HG03280 (cell line): ENCODE results near the gene BRINP2.

Source experiments
- ATAC-seq: cut with Tn5 transposase; IDR thresholded peaks from one replicate; pipeline ENCODE4 v1.9.1; 2021; ENCODE audit warnings: mild to moderate bottlenecking, moderate library complexity; ENCODE audit not compliant: unreplicated experiment

The BRINP2 gene

GRCh38 chr1:177170756-177171535 is at the start of gene BRINP2:
BRINP2 (plus strand) TSS chr1:177170958; CDS start chr1:177229877, 58,919 bp downstream.
- peak; percentile 81 for ATAC-seq

- no peak for ATAC-seq
Observed at GRCh38 chr1:177122461-177123251, 48.1 kb upstream of the BRINP2 start.

GRCh38 chr1:177124577-177125278 is 46.0 kb upstream of the BRINP2 start:
- no peak for ATAC-seq

GRCh38 chr1:177126267-177126666 is 44.5 kb upstream of the BRINP2 start:
- ATAC-seq, result no peak

- no peak for ATAC-seq
Observed at GRCh38 chr1:177128665-177129281, 42.0 kb upstream of the BRINP2 start.

GRCh38 chr1:177130451-177130945 is 40.3 kb upstream of the BRINP2 start:
- ATAC-seq, result no peak

GRCh38 chr1:177131723-177132122 is 39.0 kb upstream of the BRINP2 start:
- ATAC-seq, result no peak

- ATAC-seq, result no peak
Observed at GRCh38 chr1:177132141-177132540, 38.6 kb upstream of the BRINP2 start.

- no peak for ATAC-seq
Observed at GRCh38 chr1:177133977-177134538, 36.7 kb upstream of the BRINP2 start.

GRCh38 chr1:177135250-177135649 is 35.5 kb upstream of the BRINP2 start:
- no peak for ATAC-seq

GRCh38 chr1:177137814-177138213 is 32.9 kb upstream of the BRINP2 start:
- no peak for ATAC-seq

GRCh38 chr1:177138347-177138746 is 32.4 kb upstream of the BRINP2 start:
- ATAC-seq, result no peak

- ATAC-seq, result no peak
Observed at GRCh38 chr1:177142010-177142409, 28.7 kb upstream of the BRINP2 start.

GRCh38 chr1:177142791-177143271 is 27.9 kb upstream of the BRINP2 start:
- ATAC-seq, result no peak

GRCh38 chr1:177145106-177146070 is 25.4 kb upstream of the BRINP2 start:
- ATAC-seq, result no peak

GRCh38 chr1:177146499-177146898 is 24.3 kb upstream of the BRINP2 start:
- no peak for ATAC-seq

GRCh38 chr1:177162243-177162642 is 8.5 kb upstream of the BRINP2 start:
- no peak for ATAC-seq

- ATAC-seq, result no peak
Observed at GRCh38 chr1:177163844-177164379, 6.8 kb upstream of the BRINP2 start.
